HL-60 (cell line): ENCODE results near the gene DNAH2.

Source experiments
- DNase-seq, 2 experiments: peaks; one replicate each; pipeline ENCODE4 v3.0.0-alpha.2; 2010 to 2020; ENCODE audit warnings: low read depth in 1 of 2, low spot score in 1 of 2
- H3K27ac ChIP-seq: fragments of 250-450 bp; sonication (Bioruptor Pico); replicated peaks from 2 replicates; pipeline ENCODE4 v1.5.1; 2020; ENCODE audit warnings: mild to moderate bottlenecking, moderate library complexity
- H3K27me3 ChIP-seq: fragments of 250-450 bp; sonication (Bioruptor Pico); 2 replicates; pipeline ENCODE4 v1.5.1; 2021; ENCODE audit warnings: mild to moderate bottlenecking, moderate library complexity; ENCODE audit not compliant: insufficient read depth, poor library complexity, severe bottlenecking
- H3K4me3 ChIP-seq: replicated peaks from 2 replicates; pipeline ENCODE4 v1.5.1; 2011; ENCODE audit warnings: mild to moderate bottlenecking, control low read depth, low read length; ENCODE audit not compliant: insufficient read depth
- GABPA ChIP-seq: IDR thresholded peaks from 2 replicates; pipeline ENCODE4 v1.6.1; 2012; ENCODE audit warnings: low read depth
- POLR2AphosphoS5 ChIP-seq: IDR thresholded peaks from 2 replicates; pipeline ENCODE4 v1.6.1; 2012; ENCODE audit warnings: low read depth
- SPI1 ChIP-seq: IDR thresholded peaks from 2 replicates; pipeline ENCODE4 v1.6.1; 2012; ENCODE audit warnings: low read depth, mild to moderate bottlenecking, borderline replicate concordance
- TF ChIP-seq, protein P1 (sequence below): IDR thresholded peaks from 2 replicates; pipeline ENCODE4 v1.6.1; 2012; ENCODE audit warnings: low read depth; ENCODE audit not compliant: insufficient replicate concordance
- TF ChIP-seq, protein P2 (sequence below): IDR thresholded peaks from one replicate; pipeline ENCODE4 v1.5.1; 2011; ENCODE audit warnings: low read length, control low read depth, inconsistent platforms; ENCODE audit not compliant: insufficient read depth

DNAH2 gene

DNA sequence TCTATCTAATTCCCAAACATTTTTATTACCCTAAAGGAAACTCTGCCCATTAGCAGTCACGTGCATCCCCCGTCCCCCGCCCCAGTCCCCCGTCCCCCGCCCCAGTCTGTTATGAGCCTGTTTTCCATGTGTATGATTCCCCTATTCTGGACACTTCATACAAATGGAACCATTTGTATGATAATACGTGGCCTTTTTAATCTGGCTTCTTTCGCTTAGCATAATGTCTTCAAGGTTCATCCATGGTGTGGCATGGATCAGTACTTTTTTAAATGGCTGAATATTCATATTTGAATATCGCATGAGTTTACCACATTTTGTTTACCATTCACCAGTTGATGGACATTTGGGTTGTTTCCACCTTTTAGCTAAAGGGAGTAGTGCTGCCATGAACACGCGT is 49.5 kb downstream of the DNAH2 start:
- Histone ChIP-seq H3K27me3 (no peaks in the 10 kb centered on the region), H3K4me3 (no peak overlapping the region), H3K27ac (no peak overlapping the region)
- DNase-seq: no peak
- no peak for TF ChIP-seq GABPA
- TF ChIP-seq, protein P1, sequence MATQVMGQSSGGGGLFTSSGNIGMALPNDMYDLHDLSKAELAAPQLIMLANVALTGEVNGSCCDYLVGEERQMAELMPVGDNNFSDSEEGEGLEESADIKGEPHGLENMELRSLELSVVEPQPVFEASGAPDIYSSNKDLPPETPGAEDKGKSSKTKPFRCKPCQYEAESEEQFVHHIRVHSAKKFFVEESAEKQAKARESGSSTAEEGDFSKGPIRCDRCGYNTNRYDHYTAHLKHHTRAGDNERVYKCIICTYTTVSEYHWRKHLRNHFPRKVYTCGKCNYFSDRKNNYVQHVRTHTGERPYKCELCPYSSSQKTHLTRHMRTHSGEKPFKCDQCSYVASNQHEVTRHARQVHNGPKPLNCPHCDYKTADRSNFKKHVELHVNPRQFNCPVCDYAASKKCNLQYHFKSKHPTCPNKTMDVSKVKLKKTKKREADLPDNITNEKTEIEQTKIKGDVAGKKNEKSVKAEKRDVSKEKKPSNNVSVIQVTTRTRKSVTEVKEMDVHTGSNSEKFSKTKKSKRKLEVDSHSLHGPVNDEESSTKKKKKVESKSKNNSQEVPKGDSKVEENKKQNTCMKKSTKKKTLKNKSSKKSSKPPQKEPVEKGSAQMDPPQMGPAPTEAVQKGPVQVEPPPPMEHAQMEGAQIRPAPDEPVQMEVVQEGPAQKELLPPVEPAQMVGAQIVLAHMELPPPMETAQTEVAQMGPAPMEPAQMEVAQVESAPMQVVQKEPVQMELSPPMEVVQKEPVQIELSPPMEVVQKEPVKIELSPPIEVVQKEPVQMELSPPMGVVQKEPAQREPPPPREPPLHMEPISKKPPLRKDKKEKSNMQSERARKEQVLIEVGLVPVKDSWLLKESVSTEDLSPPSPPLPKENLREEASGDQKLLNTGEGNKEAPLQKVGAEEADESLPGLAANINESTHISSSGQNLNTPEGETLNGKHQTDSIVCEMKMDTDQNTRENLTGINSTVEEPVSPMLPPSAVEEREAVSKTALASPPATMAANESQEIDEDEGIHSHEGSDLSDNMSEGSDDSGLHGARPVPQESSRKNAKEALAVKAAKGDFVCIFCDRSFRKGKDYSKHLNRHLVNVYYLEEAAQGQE: no peak
- TF ChIP-seq SPI1: no peak
- TF ChIP-seq, protein P2, sequence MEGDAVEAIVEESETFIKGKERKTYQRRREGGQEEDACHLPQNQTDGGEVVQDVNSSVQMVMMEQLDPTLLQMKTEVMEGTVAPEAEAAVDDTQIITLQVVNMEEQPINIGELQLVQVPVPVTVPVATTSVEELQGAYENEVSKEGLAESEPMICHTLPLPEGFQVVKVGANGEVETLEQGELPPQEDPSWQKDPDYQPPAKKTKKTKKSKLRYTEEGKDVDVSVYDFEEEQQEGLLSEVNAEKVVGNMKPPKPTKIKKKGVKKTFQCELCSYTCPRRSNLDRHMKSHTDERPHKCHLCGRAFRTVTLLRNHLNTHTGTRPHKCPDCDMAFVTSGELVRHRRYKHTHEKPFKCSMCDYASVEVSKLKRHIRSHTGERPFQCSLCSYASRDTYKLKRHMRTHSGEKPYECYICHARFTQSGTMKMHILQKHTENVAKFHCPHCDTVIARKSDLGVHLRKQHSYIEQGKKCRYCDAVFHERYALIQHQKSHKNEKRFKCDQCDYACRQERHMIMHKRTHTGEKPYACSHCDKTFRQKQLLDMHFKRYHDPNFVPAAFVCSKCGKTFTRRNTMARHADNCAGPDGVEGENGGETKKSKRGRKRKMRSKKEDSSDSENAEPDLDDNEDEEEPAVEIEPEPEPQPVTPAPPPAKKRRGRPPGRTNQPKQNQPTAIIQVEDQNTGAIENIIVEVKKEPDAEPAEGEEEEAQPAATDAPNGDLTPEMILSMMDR: no peak
- TF ChIP-seq POLR2AphosphoS5: no peak

DNA sequence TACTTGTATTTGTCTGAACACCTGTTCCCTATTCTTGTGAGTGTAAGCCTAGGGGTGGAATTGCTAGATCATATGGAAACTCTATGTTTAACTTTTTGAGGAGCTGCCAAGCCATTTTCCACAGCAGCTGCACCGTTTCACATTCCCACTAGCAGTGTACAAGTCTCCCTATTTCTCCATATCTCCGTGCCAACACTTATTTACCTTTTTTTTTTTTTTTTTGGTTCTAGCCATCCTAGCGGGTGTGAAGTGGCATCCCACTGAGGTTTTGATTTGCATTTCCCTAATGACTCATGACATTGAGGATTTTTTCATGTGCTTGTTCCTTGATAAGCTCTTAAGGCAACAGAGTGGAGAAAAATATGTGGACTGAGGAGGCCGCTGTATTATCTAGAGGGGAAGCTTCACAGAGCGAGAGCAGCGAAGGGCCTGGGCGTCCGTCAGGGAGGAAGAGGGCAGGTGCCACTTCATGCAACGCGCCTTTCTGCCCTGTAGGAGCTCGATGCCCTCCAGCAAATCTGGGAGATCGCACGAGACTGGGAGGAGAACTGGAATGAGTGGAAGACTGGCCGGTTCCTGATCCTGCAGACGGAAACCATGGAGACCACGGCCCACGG is 50.0 kb downstream of the DNAH2 start:
- no peaks in the 10 kb centered on the region for H3K27me3 ChIP-seq
- no peak overlapping the region for H3K4me3 ChIP-seq
- no peak overlapping the region for H3K27ac ChIP-seq
- no peak for TF ChIP-seq POLR2AphosphoS5
- no peak for TF ChIP-seq SPI1
- TF ChIP-seq GABPA: no peak
- TF ChIP-seq, protein P2: no peak
- TF ChIP-seq, protein P1: no peak
- no peak for DNase-seq

DNA sequence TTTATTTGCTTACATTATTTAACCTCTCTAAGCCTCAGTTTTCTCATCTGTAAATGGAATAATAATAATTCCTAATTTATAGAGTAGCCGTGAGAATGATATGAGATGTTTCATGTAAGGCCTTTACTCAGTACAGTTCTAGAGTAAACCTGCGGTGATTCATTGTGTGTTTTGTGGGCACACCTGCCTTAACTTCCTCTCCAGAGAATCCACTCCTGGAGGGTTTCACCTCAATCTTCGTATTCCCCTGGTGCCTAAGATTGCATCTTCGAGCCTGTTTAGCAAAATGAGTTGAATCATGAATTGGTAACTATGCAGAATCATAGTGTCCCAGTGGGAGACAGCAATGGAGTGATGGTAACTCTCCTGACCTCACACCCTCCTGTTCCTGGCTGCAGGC is 52.3 kb downstream of the DNAH2 start:
- Histone ChIP-seq H3K4me3 (no peak overlapping the region), H3K27ac (no peak overlapping the region), H3K27me3 (no peaks in the 10 kb centered on the region)
- TF ChIP-seq SPI1: no peak
- TF ChIP-seq, protein P2: no peak
- TF ChIP-seq GABPA: no peak
- TF ChIP-seq POLR2AphosphoS5: no peak
- TF ChIP-seq, protein P1: no peak
- no peak for DNase-seq
